Caco-2 (cell line): ENCODE data around the gene NFIX. TPM values are rescaled to one million over a fixed set of nuclear protein-coding genes. Genes with fewer than 3 reads are reported as not detected.
A peak's percentile ranks its signal among the peaks of the same experiment; 100 is the strongest.

ENCODE experiments used
- BruUV-seq: library from RNA; stranded (reverse); fragments of 400-500 nt; replicated peaks from 2 replicates; lab custom pipeline; 2021; lab: Mats Ljungman, UMichigan
- CTCF ChIA-PET: fragments of 300-600 bp; sonication (Branson Sonifier 250); formaldehyde crosslinking; loops from one replicate; lab custom pipeline; 2022; ENCODE audit warnings: antibody characterized with exemption; lab: Charles Lee
- POLR2A ChIA-PET: fragments of 300-600 bp; sonication (Branson Sonifier 250); formaldehyde crosslinking; loops from one replicate; lab custom pipeline; 2022; ENCODE audit warnings: antibody characterized with exemption; lab: Charles Lee
- DNase-seq, 2 experiments: peaks; one replicate each; pipeline versions ENCODE4 v3.0.0 to v3.0.0-alpha.2; 2020 to 2022
- H3K27me3 ChIP-seq: replicated peaks from 2 replicates; pipeline ENCODE4 v1.6.0; 2011; ENCODE audit warnings: low read length; ENCODE audit not compliant: control insufficient read depth, insufficient read depth
- H3K36me3 ChIP-seq: 2 replicates; pipeline ENCODE4 v1.5.1; 2011; ENCODE audit warnings: low read length; ENCODE audit not compliant: control insufficient read depth, insufficient read depth
- H3K4me1 ChIP-seq: fragments of 250-450 bp; sonication (Bioruptor Pico); 2 replicates; pipeline ENCODE4 v1.5.1; 2020; ENCODE audit warnings: mild to moderate bottlenecking
- H3K4me3 ChIP-seq: 2 replicates; pipeline ENCODE4 v1.5.1; 2011; ENCODE audit warnings: low read depth, mild to moderate bottlenecking, control low read depth, low read length
- H3K9me3 ChIP-seq: fragments of 250-450 bp; sonication (Bioruptor Pico); 2 replicates; pipeline ENCODE4 v1.5.1; 2020; ENCODE audit warnings: mild to moderate bottlenecking, moderate library complexity
- H3K27ac Mint-ChIP-seq: one replicate; pipeline ENCODE4 v1.8.0; 2022; ENCODE audit warnings: mixed read lengths; ENCODE audit not compliant: unreplicated experiment
- H3K27me3 Mint-ChIP-seq: one replicate; pipeline ENCODE4 v1.8.0; 2022; ENCODE audit warnings: mixed read lengths; ENCODE audit not compliant: insufficient read depth, unreplicated experiment
- H3K36me3 Mint-ChIP-seq: one replicate; pipeline ENCODE4 v1.8.0; 2022; ENCODE audit warnings: mild to moderate bottlenecking, mixed read lengths; ENCODE audit not compliant: insufficient read depth, unreplicated experiment
- H3K4me1 Mint-ChIP-seq: one replicate; pipeline ENCODE4 v1.8.0; 2022; ENCODE audit warnings: low read depth, mixed read lengths; ENCODE audit not compliant: unreplicated experiment
- H3K4me3 Mint-ChIP-seq: one replicate; pipeline ENCODE4 v1.8.0; 2022; ENCODE audit warnings: mild to moderate bottlenecking, moderate library complexity, mixed read lengths; ENCODE audit not compliant: unreplicated experiment
- H3K9me3 Mint-ChIP-seq: one replicate; pipeline ENCODE4 v1.8.0; 2022; ENCODE audit warnings: mixed read lengths; ENCODE audit not compliant: unreplicated experiment
- intact Hi-C: fragments of 100-400 bp; cut with micrococcal nuclease; formaldehyde crosslinking; loops from one replicate; pipeline ENCODE4 v1.10.0; 2022; ENCODE audit not compliant: unreplicated experiment
- total RNA-seq: library from RNA; stranded (reverse); gene quantifications from 2 replicates; pipeline ENCODE4 v1.2.3, GENCODE V29; 2022
- TF ChIP-seq, protein P1 (sequence below), 2 experiments: fragments of 200-600 bp in 1 of 2; IDR thresholded peaks; 1 replicate in 1 of 2; 2 replicates in 1 of 2; pipeline versions ENCODE4 v1.5.1 to v1.8.0; 2011 to 2022; ENCODE audit warnings: antibody characterized with exemption in 1 of 2, control low read depth in 1 of 2, inconsistent platforms in 1 of 2, low read depth in 1 of 2, low read length in 1 of 2, mild to moderate bottlenecking in 1 of 2, moderate library complexity in 1 of 2; ENCODE audit not compliant: insufficient read depth in 1 of 2, severe bottlenecking in 1 of 2, unreplicated experiment in 1 of 2

NFIX gene
- total RNA-seq, 1 experiment from 2014 or later: 0.82 TPM

DNA sequence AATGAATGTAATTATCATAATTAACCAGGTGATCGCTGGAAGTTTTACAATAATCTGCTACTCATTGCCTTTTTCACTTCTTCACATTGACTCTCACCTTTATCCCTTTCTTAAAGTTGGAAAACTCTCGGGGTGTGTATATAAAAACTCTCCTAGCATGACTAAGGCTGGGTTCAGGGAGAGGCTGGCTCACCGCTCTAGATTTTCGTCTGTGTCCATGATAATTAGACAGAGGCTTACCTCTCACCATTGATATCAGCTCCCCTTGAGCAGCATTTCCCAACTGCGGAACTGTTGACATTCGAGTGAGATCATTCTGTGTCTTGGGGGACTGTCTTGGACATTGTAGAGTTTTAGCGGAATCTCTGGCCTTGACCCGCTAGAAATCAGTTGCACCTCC, 39.4 kb downstream of the NFIX start:
- ChIA-PET CTCF (interaction anchor here (0.9 to 1.3 kb wide), 4 partner anchors 19 to 69 kb away, joined by 3 to 7 read pairs (median 4); no protein-coding TSS in a partner anchor), POLR2A (no interaction called here)
- BruUV-seq: no TSS peak
- Histone ChIP-seq H3K9me3 (no peaks in the 10 kb centered on the region), H3K27me3 (no peaks in the 10 kb centered on the region; the same call in none of the 2 replicates), H3K4me1 (peaks cover 19% of the 10 kb centered on the region), H3K4me3 (no peak overlapping the region), H3K36me3 (no peaks in the 10 kb centered on the region)
- no peak for DNase-seq
- Mint-ChIP-seq H3K27me3 (peaks cover 1% of the 10 kb centered on the region), H3K36me3 (no peaks in the 10 kb centered on the region), H3K9me3 (no peaks in the 10 kb centered on the region), H3K4me3 (no peak overlapping the region), H3K27ac (no peak overlapping the region), H3K4me1 (peaks cover 25% of the 10 kb centered on the region)
- TF ChIP-seq, protein P1, sequence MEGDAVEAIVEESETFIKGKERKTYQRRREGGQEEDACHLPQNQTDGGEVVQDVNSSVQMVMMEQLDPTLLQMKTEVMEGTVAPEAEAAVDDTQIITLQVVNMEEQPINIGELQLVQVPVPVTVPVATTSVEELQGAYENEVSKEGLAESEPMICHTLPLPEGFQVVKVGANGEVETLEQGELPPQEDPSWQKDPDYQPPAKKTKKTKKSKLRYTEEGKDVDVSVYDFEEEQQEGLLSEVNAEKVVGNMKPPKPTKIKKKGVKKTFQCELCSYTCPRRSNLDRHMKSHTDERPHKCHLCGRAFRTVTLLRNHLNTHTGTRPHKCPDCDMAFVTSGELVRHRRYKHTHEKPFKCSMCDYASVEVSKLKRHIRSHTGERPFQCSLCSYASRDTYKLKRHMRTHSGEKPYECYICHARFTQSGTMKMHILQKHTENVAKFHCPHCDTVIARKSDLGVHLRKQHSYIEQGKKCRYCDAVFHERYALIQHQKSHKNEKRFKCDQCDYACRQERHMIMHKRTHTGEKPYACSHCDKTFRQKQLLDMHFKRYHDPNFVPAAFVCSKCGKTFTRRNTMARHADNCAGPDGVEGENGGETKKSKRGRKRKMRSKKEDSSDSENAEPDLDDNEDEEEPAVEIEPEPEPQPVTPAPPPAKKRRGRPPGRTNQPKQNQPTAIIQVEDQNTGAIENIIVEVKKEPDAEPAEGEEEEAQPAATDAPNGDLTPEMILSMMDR (IDR thresholded peaks at IDR 0.05; ENCODE audit: insufficient read depth in 1 of 2, low read depth in 1 of 2, low read length in 1 of 2, severe bottlenecking in 1 of 2, unreplicated experiment in 1 of 2): no peak
- intact Hi-C loops: loop anchor here (2.0 to 5.0 kb wide), 2 partner anchors 50 to 58 kb away; no protein-coding TSS in a partner anchor

DNA sequence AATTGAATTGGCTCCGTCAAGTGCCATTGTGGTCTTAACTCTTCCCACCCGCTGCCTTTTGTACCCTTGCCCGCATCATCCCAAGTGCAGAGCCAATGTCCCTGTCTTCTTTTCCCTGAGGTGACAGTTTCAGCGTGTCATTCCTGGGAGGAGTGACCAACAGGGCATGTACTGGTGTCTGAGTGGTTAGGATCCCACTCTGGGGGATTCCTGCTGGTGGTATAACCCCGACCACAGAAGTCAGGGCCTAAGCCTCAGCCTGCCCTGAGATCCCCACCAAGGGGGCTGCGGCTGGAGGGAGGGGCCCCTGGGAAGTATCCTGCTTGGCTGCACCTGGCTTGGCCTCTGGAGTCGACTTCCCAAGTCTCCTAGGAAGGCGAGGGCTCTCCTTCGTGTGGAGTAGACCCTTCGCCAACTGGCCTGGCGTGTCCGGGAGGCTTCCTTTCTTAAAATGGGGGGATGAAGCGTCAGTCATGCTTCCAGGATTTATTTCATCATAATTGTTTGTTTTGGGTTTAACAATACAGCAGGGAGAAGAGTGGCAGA, 40.6 kb downstream of the NFIX start:
- Mint-ChIP-seq H3K9me3 (no peaks in the 10 kb centered on the region), H3K4me1 (peaks cover 25% of the 10 kb centered on the region), H3K27ac (no peak overlapping the region), H3K36me3 (no peaks in the 10 kb centered on the region), H3K27me3 (peaks cover 8% of the 10 kb centered on the region), H3K4me3 (no peak overlapping the region)
- Histone ChIP-seq H3K9me3 (no peaks in the 10 kb centered on the region), H3K36me3 (no peaks in the 10 kb centered on the region), H3K4me1 (peaks cover 19% of the 10 kb centered on the region), H3K4me3 (no peak overlapping the region), H3K27me3 (no peaks in the 10 kb centered on the region; the same call in none of the 2 replicates)
- TF ChIP-seq, protein P1 (IDR thresholded peaks at IDR 0.05; ENCODE audit: insufficient read depth in 1 of 2, low read depth in 1 of 2, low read length in 1 of 2, severe bottlenecking in 1 of 2, unreplicated experiment in 1 of 2): no peak
- intact Hi-C loops: loop anchor here (1.0 to 2.0 kb wide), 3 partner anchors 15 to 59 kb away; no protein-coding TSS in a partner anchor
- DNase-seq: no peak
- ChIA-PET POLR2A (no interaction called here), CTCF (interaction anchor here (1.5 to 1.6 kb wide), 2 partner anchors 25 to 58 kb away, joined by 9 to 10 read pairs; no protein-coding TSS in a partner anchor)
- BruUV-seq: no TSS peak

DNA sequence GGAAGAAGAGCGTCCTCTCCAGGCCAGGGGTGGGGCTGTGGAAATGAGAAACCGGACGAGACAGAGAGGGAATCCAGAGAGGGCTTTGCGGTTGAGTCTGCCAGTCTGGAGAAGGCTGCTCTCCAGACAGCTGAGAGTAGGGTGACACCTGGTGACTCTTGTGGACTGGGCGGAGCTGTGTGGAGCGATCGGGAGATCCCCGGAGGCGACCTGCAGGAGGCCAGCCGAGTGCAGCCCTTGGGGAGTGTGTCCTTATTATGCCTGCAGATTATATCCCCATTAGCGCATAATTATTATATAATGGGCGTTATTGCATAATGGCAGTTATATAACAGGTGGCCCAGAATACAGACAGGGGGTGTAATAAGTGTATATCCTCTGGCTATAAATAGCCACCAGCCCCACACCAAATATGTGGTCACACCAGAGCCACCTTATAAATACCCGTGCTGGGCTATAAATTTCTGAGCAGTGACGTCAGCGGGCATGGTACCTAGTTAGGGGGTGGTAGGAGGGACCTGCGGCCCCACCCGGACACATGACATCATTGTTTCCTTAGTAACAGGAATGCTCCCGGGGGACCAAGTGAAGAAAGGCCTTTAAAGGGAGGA, 41.2 kb downstream of the NFIX start:
- H3K4me3 Mint-ChIP-seq: no peak overlapping the region
- peaks cover 25% of the 10 kb centered on the region for H3K4me1 Mint-ChIP-seq
- H3K27me3 Mint-ChIP-seq: peaks cover 9% of the 10 kb centered on the region
- H3K9me3 Mint-ChIP-seq: no peaks in the 10 kb centered on the region
- no peaks in the 10 kb centered on the region for H3K36me3 Mint-ChIP-seq
- H3K27ac Mint-ChIP-seq: peak overlapping the region; percentile 63
- H3K36me3 ChIP-seq: no peaks in the 10 kb centered on the region
- peaks cover 19% of the 10 kb centered on the region for H3K4me1 ChIP-seq
- POLR2A ChIA-PET: no interaction called here
- CTCF ChIA-PET: interaction anchor here (1.5 to 1.6 kb wide), 2 partner anchors 25 to 59 kb away, joined by 9 to 10 read pairs; no protein-coding TSS in a partner anchor
- H3K27me3 ChIP-seq: no peaks in the 10 kb centered on the region; the same call in none of the 2 replicates
- H3K9me3 ChIP-seq: no peaks in the 10 kb centered on the region
- H3K4me3 ChIP-seq: no peak overlapping the region
- TF ChIP-seq, protein P1 (IDR thresholded peaks at IDR 0.05; ENCODE audit: insufficient read depth in 1 of 2, low read depth in 1 of 2, low read length in 1 of 2, severe bottlenecking in 1 of 2, unreplicated experiment in 1 of 2): peak in 1 of 2 experiments; percentile 52
- intact Hi-C loops: loop anchor here (1.0 to 2.0 kb wide), 2 partner anchors 15 to 60 kb away; no protein-coding TSS in a partner anchor
- BruUV-seq: no TSS peak
- peak; percentile 60 to 66 for DNase-seq
